ENCODE results near the gene DOK7. TPM values are rescaled to one million over a fixed set of nuclear protein-coding genes. Genes with fewer than 3 reads are reported as not detected.
"Not testable (repeated sequence)": the region's sequence is repeated elsewhere in the genome, so short reads cannot be mapped to it uniquely, and the experiment has no call there.

DOK7 gene
- total RNA-seq, 6 experiments from 2014 or later = 0.73 to 2.4 (median 1.5) TPM

DNA sequence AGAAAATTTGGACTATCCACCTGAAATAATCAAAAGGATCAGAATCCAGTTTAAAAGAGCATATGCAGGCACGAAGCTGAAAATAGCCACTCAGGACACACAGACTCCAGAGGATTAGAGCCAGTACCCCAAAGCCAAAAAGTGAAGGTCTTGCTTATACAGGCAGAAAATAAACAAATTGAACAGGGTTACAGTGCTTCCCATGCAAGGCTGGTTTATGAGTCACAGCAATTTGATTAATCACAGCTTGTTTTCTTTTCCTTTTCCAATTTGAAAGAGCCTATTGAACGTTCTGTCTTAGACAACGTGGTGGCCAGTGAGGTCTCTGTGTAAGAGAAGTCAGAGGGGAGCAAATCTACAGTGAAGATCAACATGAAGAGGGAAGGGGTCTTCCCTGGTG, 11.2 kb upstream of the DOK7 start:
- no peak for TF ChIP-seq POLR2A (IDR thresholded peaks at IDR 0.05)
- TF ChIP-seq, protein P1, sequence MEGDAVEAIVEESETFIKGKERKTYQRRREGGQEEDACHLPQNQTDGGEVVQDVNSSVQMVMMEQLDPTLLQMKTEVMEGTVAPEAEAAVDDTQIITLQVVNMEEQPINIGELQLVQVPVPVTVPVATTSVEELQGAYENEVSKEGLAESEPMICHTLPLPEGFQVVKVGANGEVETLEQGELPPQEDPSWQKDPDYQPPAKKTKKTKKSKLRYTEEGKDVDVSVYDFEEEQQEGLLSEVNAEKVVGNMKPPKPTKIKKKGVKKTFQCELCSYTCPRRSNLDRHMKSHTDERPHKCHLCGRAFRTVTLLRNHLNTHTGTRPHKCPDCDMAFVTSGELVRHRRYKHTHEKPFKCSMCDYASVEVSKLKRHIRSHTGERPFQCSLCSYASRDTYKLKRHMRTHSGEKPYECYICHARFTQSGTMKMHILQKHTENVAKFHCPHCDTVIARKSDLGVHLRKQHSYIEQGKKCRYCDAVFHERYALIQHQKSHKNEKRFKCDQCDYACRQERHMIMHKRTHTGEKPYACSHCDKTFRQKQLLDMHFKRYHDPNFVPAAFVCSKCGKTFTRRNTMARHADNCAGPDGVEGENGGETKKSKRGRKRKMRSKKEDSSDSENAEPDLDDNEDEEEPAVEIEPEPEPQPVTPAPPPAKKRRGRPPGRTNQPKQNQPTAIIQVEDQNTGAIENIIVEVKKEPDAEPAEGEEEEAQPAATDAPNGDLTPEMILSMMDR (IDR thresholded peaks at IDR 0.05) = no peak
- Histone ChIP-seq H3K9me3 (no peaks in the 10 kb centered on the region), H3K36me3 (peaks cover 0 to 6% (median 0%) of the 10 kb centered on the region in 4 donors), H3K4me1 (peaks cover 0 to 10% (median 0%) of the 10 kb centered on the region in 4 donors), H3K4me3 (no peak overlapping the region), H3K27ac (no peak overlapping the region), H3K27me3 (no peaks in the 10 kb centered on the region)
- 47% methylated on average over 3 of the region's 3 CpGs for WGBS (ENCODE audit: insufficient coverage, low coverage, low lambda C conversion rate, missing lambda C conversion rate)
- no peak for DNase-seq
- ATAC-seq = peak in 3 of 4 donors; percentile 37 to 84 (median 52)
- intact Hi-C loops (cut with DNase I) = no loop called here

DNA sequence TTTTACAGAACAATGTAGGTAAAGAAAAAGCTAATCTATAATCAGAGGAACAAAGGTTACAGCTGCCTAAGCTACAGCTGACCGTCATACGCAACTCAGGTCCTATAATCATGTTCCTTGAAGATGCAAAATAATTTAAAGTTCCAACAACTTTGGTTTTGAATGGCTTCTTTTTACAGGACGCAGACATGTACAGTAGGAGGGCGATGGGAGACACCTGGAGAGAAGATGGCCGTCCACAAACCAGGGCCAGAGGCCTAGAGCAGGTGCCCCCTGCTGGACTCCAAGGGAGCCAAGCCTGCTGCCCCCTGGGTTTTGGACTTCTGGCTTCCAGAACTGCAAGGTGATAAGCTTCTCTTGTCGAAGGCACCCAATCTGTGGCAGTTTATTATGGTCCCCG, 10.7 kb upstream of the DOK7 start:
- peak; percentile 37 to 64 (median 49) for ATAC-seq
- intact Hi-C loops (cut with DNase I) = no loop called here
- peak in 1 of 3 donors; percentile 20 for DNase-seq

DNA sequence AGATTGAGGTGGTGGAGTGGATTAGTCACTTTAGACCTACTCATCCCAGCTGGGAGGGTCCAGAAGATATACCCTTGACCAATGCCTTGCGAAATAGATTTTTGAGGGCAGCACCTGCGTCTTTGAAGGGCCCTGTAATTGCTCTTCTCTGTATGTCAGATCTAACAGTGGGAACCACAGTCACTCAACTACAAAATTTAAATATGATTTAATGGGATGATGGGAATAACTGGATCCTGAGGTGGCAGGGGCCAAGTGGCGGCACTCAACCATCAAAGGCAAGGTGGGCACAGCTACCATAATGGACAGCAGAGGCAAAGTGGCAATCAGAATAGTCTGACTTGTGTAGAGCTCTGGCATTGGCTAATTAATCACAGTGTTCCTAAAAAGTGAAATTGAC, 7.5 kb upstream of the DOK7 start:
- DNase-seq; H3K36me3 ChIP-seq; H3K27ac ChIP-seq; ATAC-seq; intact Hi-C loops (cut with DNase I); H3K9me3 ChIP-seq; H3K27me3 ChIP-seq; H3K4me1 ChIP-seq; H3K4me3 ChIP-seq: not testable (repeated sequence)
- WGBS (ENCODE audit: insufficient coverage, low coverage, low lambda C conversion rate, missing lambda C conversion rate) = no CpG with 5 or more reads among the region's 3 CpGs

More for the DNA sequence above, 10.7 kb upstream of the DOK7 start:
- Histone ChIP-seq H3K27ac (no peak overlapping the region), H3K36me3 (peaks cover 0 to 6% (median 0%) of the 10 kb centered on the region in 4 donors), H3K9me3 (no peaks in the 10 kb centered on the region), H3K27me3 (no peaks in the 10 kb centered on the region), H3K4me1 (peaks cover 0 to 10% (median 0%) of the 10 kb centered on the region in 4 donors), H3K4me3 (no peak overlapping the region)
- TF ChIP-seq, protein P1 (IDR thresholded peaks at IDR 0.05) = peak in 3 of 4 donors; percentile 15 to 36 (median 34)
- TF ChIP-seq POLR2A (IDR thresholded peaks at IDR 0.05) = no peak
- 69% methylated on average over 5 of the region's 7 CpGs for WGBS (ENCODE audit: insufficient coverage, low coverage, low lambda C conversion rate, missing lambda C conversion rate)

DNA sequence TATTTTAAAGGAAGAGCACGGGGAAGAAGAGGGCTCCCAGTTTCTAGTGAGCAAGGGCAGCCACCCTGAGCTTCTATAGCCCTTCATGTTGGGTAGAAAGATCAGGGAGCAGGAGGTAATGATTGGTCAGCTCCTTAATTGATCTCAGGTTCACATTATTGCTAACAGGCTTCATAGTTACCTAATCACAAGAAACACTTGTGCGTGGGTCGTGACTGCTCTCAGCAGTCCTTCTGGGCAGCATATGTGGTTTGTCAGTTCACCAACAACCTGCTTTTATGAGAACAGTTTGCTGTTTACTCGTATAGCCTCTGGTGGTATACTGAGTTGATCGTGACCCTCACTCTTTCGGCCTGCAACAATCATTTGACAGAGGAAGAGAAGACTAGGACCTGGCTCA, 4.7 kb upstream of the DOK7 start:
- H3K4me1 ChIP-seq = peaks cover 0 to 17% (median 6%) of the 10 kb centered on the region in 4 donors
- no peak for DNase-seq
- WGBS (ENCODE audit: insufficient coverage, low coverage, low lambda C conversion rate, missing lambda C conversion rate) = 97% methylated on average over 4 of the region's 6 CpGs
- H3K27ac ChIP-seq = no peak overlapping the region
- no peaks in the 10 kb centered on the region for H3K27me3 ChIP-seq
- no peak overlapping the region for H3K4me3 ChIP-seq
- intact Hi-C loops (cut with DNase I) = no loop called here
- ATAC-seq = no peak
- no peaks in the 10 kb centered on the region for H3K36me3 ChIP-seq
- no peaks in the 10 kb centered on the region for H3K9me3 ChIP-seq
- TF ChIP-seq, protein P1 (IDR thresholded peaks at IDR 0.05) = no peak

DNA sequence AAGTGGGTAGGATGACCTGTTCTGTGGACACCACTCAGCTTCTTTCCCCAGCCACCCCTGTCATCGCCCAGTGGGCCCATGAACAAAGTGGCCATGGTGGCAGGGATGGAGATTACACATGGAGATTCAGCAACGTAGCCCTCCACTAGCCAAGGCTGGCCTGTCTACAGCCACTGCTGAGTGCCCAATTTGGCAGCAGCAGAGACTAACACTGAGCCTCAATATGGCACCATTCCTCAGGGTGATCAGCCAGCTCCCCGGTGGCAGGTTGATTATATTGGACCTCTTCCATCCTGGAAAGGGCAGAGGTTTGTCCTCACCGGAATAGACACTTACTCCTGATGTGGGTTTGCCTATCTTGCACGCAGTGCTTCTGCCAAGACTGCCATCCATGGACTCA, 4.0 kb upstream of the DOK7 start:
- H3K27me3 ChIP-seq; H3K4me3 ChIP-seq; H3K27ac ChIP-seq; intact Hi-C loops (cut with DNase I); H3K9me3 ChIP-seq; ATAC-seq; H3K36me3 ChIP-seq: not testable (repeated sequence)
- DNase-seq = peak in 1 of 3 donors; percentile 2
- no CpG with 5 or more reads among the region's 5 CpGs for WGBS (ENCODE audit: insufficient coverage, low coverage, low lambda C conversion rate, missing lambda C conversion rate)
- H3K4me1 ChIP-seq = peaks cover 0 to 17% (median 6%) of the 10 kb centered on the region in 4 donors

DNA sequence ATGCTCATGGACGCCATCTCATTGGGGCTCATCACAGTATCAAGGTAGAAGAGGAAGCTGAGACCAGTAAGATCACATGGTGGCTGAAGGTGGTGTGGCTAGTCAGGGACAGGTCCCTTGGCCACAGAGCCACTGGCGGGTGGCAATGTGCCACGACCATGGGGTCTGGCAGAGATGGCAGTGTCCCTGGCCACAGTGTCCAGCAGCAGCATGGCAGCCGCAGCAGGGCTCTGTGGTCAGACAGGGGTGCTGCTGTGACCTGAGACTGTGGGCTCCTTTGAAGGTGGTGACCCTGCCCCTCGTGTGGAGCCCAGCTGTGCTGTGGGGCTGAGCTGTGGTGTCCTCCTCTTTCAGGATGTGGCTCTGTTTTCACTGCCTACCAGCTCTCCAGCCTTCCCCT, 2.2 kb upstream of the DOK7 start:
- Histone ChIP-seq H3K27me3 (no peaks in the 10 kb centered on the region), H3K27ac (no peak overlapping the region), H3K4me3 (no peak overlapping the region), H3K36me3 (no peaks in the 10 kb centered on the region), H3K9me3 (no peaks in the 10 kb centered on the region), H3K4me1 (peaks cover 0 to 17% (median 6%) of the 10 kb centered on the region in 4 donors)
- DNase-seq = peak in 1 of 3 donors; percentile 18
- WGBS (ENCODE audit: insufficient coverage, low coverage, low lambda C conversion rate, missing lambda C conversion rate) = no CpG with 5 or more reads among the region's 5 CpGs
- no peak for ATAC-seq
- intact Hi-C loops (cut with DNase I) = no loop called here
- TF ChIP-seq, protein P1 (IDR thresholded peaks at IDR 0.05) = no peak
- no peak for TF ChIP-seq POLR2A (IDR thresholded peaks at IDR 0.05)
